A549 (cell line): ENCODE data around the gene GABRR2. TPM values are rescaled to one million over a fixed set of nuclear protein-coding genes. Genes with fewer than 3 reads are reported as not detected.

Source experiments
- ATAC-seq, 2 experiments: fragments of 200-7000 bp in 1 of 2; fragments of >200 bp in 1 of 2; cut with Nextera tagmentation in 1 of 2; cut with Tn5 transposase in 1 of 2; 3 replicates each; pipeline versions ENCODE4 v1.8.0 to v1.9.1; 2018 to 2020; ENCODE audit warnings: mild to moderate bottlenecking in 1 of 2, moderate library complexity in 1 of 2
- CTCF ChIA-PET: fragments of 300-600 bp; sonication (Branson Sonifier 250); formaldehyde crosslinking; extraction: SDS; loops from one replicate; lab custom pipeline; 2021; ENCODE audit warnings: antibody characterized with exemption, inconsistent platforms; lab: Yijun Ruan, JAX
- POLR2A ChIA-PET: fragments of 350-600 bp; formaldehyde crosslinking; extraction: SDS; loops from one replicate; lab custom pipeline; 2021; ENCODE audit warnings: antibody characterized with exemption, inconsistent platforms; lab: Yijun Ruan, JAX
- DNase-seq, 2 experiments: peaks; one replicate each; pipeline versions ENCODE4 v3.0.0 to v3.0.0-alpha.2; 2011 to 2016; ENCODE audit warnings: low read depth in 1 of 2, low spot score in 1 of 2
- FAIRE-seq: peaks from 2 replicates; lab custom pipeline; 2011; peaks lifted over from hg19 to GRCh38; lab: Jason Lieb, UNC
- H3K27ac ChIP-seq, 2 experiments: fragments of >200 bp; sonication (Bioruptor Twin); formaldehyde crosslinking; 3 replicates each; pipeline ENCODE4 v1.5.1; 2016 to 2017
- H3K4me1 ChIP-seq: fragments of >200 bp; sonication (Bioruptor Twin); formaldehyde crosslinking; 3 replicates; pipeline ENCODE4 v1.6.1; 2016
- H3K4me2 ChIP-seq: fragments of >200 bp; sonication (Bioruptor Twin); formaldehyde crosslinking; 3 replicates; pipeline ENCODE4 v1.6.1; 2016
- H3K4me3 ChIP-seq: fragments of >200 bp; sonication (Bioruptor Twin); formaldehyde crosslinking; 3 replicates; pipeline ENCODE4 v1.5.1; 2016
- H3K9me3 ChIP-seq: fragments of >200 bp; sonication (Bioruptor Twin); formaldehyde crosslinking; 3 replicates; pipeline ENCODE4 v1.6.1; 2016
- BHLHE40 ChIP-seq: IDR thresholded peaks from 2 replicates; pipeline ENCODE4 v1.6.1; 2012; ENCODE audit warnings: low read depth, low read length, inconsistent platforms
- CBX8 ChIP-seq: fragments of 200-600 bp; sonication (generic); IDR thresholded peaks from 2 replicates; pipeline ENCODE4 v1.6.1; 2016
- CHD2 ChIP-seq: fragments of 150-350 bp; IDR thresholded peaks from 2 replicates; pipeline ENCODE4 v1.6.1; 2014; ENCODE audit warnings: low read length; ENCODE audit not compliant: partially characterized antibody
- EHF ChIP-seq: fragments of 250-450 bp; sonication (Bioruptor Pico); IDR thresholded peaks from 2 replicates; pipeline ENCODE4 v1.5.0; 2020; ENCODE audit warnings: mild to moderate bottlenecking
- EP300 ChIP-seq, 2 experiments: fragments of >200 bp; sonication (Bioruptor Twin); formaldehyde crosslinking; IDR thresholded peaks; 2 replicates in 1 of 2; 3 replicates in 1 of 2; pipeline ENCODE4 v1.6.1; 2016 to 2017
- ESRRA ChIP-seq: fragments of 150-350 bp; IDR thresholded peaks from 2 replicates; pipeline ENCODE4 v1.6.1; 2014; ENCODE audit warnings: mild to moderate bottlenecking, low read length, borderline replicate concordance
- FOSL2 ChIP-seq, 2 experiments: fragments of 450-650 bp in 1 of 2; fragments of >200 bp in 1 of 2; sonication (Bioruptor Twin) in 1 of 2; formaldehyde crosslinking; IDR thresholded peaks; 2 replicates each; pipeline versions ENCODE4 v1.5.0 to v1.6.1; 2016 to 2020; ENCODE audit warnings: mild to moderate bottlenecking in 1 of 2, moderate library complexity in 1 of 2
- FOXS1 ChIP-seq: fragments of 250-450 bp; sonication (Bioruptor Pico); IDR thresholded peaks from 2 replicates; pipeline ENCODE4 v1.5.0; 2020; ENCODE audit warnings: mild to moderate bottlenecking, moderate library complexity
- GATA3 ChIP-seq: IDR thresholded peaks from 2 replicates; pipeline ENCODE4 v1.6.1; 2012; ENCODE audit warnings: borderline replicate concordance
- HEYL ChIP-seq: fragments of 250-450 bp; sonication (Bioruptor Pico); IDR thresholded peaks from 2 replicates; pipeline ENCODE4 v1.8.0; 2021; ENCODE audit warnings: mild to moderate bottlenecking, moderate library complexity
- HOXB13 ChIP-seq: fragments of 250-450 bp; sonication (Bioruptor Pico); IDR thresholded peaks from 2 replicates; pipeline ENCODE4 v1.5.0; 2020; ENCODE audit warnings: low read depth, mild to moderate bottlenecking, moderate library complexity
- HOXB5 ChIP-seq: fragments of 250-450 bp; sonication (Bioruptor Pico); IDR thresholded peaks from 2 replicates; pipeline ENCODE4 v1.5.0; 2020; ENCODE audit warnings: mild to moderate bottlenecking, moderate library complexity
- JUN ChIP-seq, 2 experiments: fragments of >200 bp; sonication (Bioruptor Twin); formaldehyde crosslinking; IDR thresholded peaks; 2 replicates in 1 of 2; 3 replicates in 1 of 2; pipeline ENCODE4 v1.6.1; 2016 to 2017
- KDM1A ChIP-seq: fragments of 200-600 bp; sonication (generic); IDR thresholded peaks from 2 replicates; pipeline ENCODE4 v1.6.1; 2016; ENCODE audit warnings: low read depth, mild to moderate bottlenecking
- KDM5A ChIP-seq: fragments of 200-600 bp; sonication (generic); IDR thresholded peaks from 2 replicates; pipeline ENCODE4 v1.6.1; 2016; ENCODE audit warnings: antibody characterized with exemption, mild to moderate bottlenecking
- MAZ ChIP-seq: fragments of 150-350 bp; IDR thresholded peaks from 2 replicates; pipeline ENCODE4 v1.6.1; 2014; ENCODE audit warnings: antibody characterized with exemption, low read depth, low read length, borderline replicate concordance
- RARB ChIP-seq: fragments of 250-450 bp; sonication (Bioruptor Pico); IDR thresholded peaks from 2 replicates; pipeline ENCODE4 v1.8.0; 2021; ENCODE audit warnings: mild to moderate bottlenecking, moderate library complexity
- SREBF2 ChIP-seq: fragments of 450-650 bp; IDR thresholded peaks from 2 replicates; pipeline ENCODE4 v1.6.1; 2014; ENCODE audit warnings: mild to moderate bottlenecking, moderate library complexity
- TFCP2L1 ChIP-seq: fragments of 250-450 bp; sonication (Bioruptor Pico); IDR thresholded peaks from 2 replicates; pipeline ENCODE4 v1.5.0; 2021; ENCODE audit warnings: mild to moderate bottlenecking
- ZFP36 ChIP-seq: fragments of 450-650 bp; IDR thresholded peaks from 2 replicates; pipeline ENCODE4 v1.6.1; 2014; ENCODE audit warnings: borderline replicate concordance; ENCODE audit not compliant: partially characterized antibody
- WGBS: methylation state at CpG from one replicate; pipeline ENCODE4 v1.1.6; 2017; ENCODE audit errors: missing lambda C conversion rate; 5-methylcytosine and 5-hydroxymethylcytosine counted together
- polyA plus RNA-seq, 4 experiments: library from polyadenylated mRNA; depleted of rRNA in 3 of 4; stranded (reverse); fragments of >200 nt; fragmentation: RNase III in 1 of 4; extraction: RNeasy Plus Mini Kit Qiagen cat#74134 plus additional on column Dnase treatment in 1 of 4; gene quantifications; 2 replicates in 3 of 4; 3 replicates in 1 of 4; pipeline ENCODE4 v1.2.3, GENCODE V29; 2011 to 2017
- TF ChIP-seq, protein P1 (sequence below): fragments of 250-450 bp; sonication (Bioruptor Pico); IDR thresholded peaks from 2 replicates; pipeline ENCODE4 v1.5.0; 2020; ENCODE audit warnings: low read depth, mild to moderate bottlenecking, moderate library complexity
- TF ChIP-seq, protein P2 (sequence below): fragments of 250-450 bp; sonication (Bioruptor Pico); IDR thresholded peaks from 2 replicates; pipeline ENCODE4 v1.5.0; 2021; ENCODE audit warnings: mild to moderate bottlenecking, moderate library complexity, borderline replicate concordance
- TF ChIP-seq, protein P3 (sequence below): fragments of >200 bp; sonication (Bioruptor Twin); formaldehyde crosslinking; IDR thresholded peaks from 3 replicates; pipeline ENCODE4 v1.5.1; 2016
- TF ChIP-seq, protein P4 (sequence below): IDR thresholded peaks from 2 replicates; pipeline ENCODE4 v1.6.1; 2012; ENCODE audit warnings: low read depth, borderline replicate concordance
- TF ChIP-seq, protein P5 (sequence below): fragments of 150-350 bp; IDR thresholded peaks from 2 replicates; pipeline ENCODE4 v1.6.1; 2014; ENCODE audit warnings: low read depth, mild to moderate bottlenecking, low read length
- TF ChIP-seq, protein P6 (sequence below): IDR thresholded peaks from 2 replicates; pipeline ENCODE4 v1.6.1; 2012
- TF ChIP-seq, protein P7 (sequence below): fragments of 200-600 bp; sonication (generic); IDR thresholded peaks from 2 replicates; pipeline ENCODE4 v1.6.1; 2016; ENCODE audit warnings: antibody characterized with exemption, mild to moderate bottlenecking, moderate library complexity
- TF ChIP-seq, protein P8 (sequence below): fragments of >200 bp; sonication (Bioruptor Twin); formaldehyde crosslinking; IDR thresholded peaks from 3 replicates; pipeline ENCODE4 v1.6.1; 2016

The GABRR2 gene
- polyA plus RNA-seq, 2 of the 4 experiments (the other 2 are of a cell fraction), result 0.08 to 0.09 TPM

DNA sequence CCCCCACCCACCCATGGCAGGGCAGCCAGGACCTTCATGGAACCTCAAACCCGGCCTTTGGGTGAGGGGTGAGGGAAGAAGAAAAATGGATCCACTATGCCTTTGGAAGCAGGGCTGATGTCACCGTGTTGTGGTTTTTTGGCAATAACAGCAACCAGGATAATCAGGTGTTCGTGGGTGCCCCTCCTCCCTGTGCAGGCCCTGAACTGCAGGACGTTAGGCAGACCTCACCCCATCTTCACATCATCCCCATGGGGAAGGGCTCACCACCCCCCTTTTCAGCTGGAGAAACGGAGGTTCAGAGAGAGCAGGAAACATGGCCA, 3.6 kb downstream of the GABRR2 start:
- Histone ChIP-seq H3K4me3 (no peak overlapping the region), H3K27ac (no peak overlapping the region), H3K4me1 (no peaks in the 10 kb centered on the region), H3K9me3 (no peaks in the 10 kb centered on the region), H3K4me2 (no peak overlapping the region)
- POLR2A ChIA-PET, result no interaction called here
- ATAC-seq, result peak; percentile 34 to 74; a peak in 3 of 6 replicates
- TF ChIP-seq RARB (no peak), EHF (no peak), KDM1A (no peak), GATA3 (no peak), EP300 (IDR thresholded peaks at IDR 0.05) (no peak), CBX8 (no peak), BHLHE40 (no peak), ESRRA (no peak), KDM5A (no peak), FOSL2 (IDR thresholded peaks at IDR 0.05) (no peak), FOSL2 (CRISPR knock-in tag; IDR thresholded peaks at IDR 0.05) (no peak), FOXS1 (CRISPR knock-in tag) (no peak), HOXB5 (CRISPR knock-in tag) (no peak), ZFP36 (no peak), MAZ (no peak), SREBF2 (no peak)
- TF ChIP-seq, protein P1, sequence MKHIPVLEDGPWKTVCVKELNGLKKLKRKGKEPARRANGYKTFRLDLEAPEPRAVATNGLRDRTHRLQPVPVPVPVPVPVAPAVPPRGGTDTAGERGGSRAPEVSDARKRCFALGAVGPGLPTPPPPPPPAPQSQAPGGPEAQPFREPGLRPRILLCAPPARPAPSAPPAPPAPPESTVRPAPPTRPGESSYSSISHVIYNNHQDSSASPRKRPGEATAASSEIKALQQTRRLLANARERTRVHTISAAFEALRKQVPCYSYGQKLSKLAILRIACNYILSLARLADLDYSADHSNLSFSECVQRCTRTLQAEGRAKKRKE (CRISPR knock-in tag), result no peak
- TF ChIP-seq, protein P2, sequence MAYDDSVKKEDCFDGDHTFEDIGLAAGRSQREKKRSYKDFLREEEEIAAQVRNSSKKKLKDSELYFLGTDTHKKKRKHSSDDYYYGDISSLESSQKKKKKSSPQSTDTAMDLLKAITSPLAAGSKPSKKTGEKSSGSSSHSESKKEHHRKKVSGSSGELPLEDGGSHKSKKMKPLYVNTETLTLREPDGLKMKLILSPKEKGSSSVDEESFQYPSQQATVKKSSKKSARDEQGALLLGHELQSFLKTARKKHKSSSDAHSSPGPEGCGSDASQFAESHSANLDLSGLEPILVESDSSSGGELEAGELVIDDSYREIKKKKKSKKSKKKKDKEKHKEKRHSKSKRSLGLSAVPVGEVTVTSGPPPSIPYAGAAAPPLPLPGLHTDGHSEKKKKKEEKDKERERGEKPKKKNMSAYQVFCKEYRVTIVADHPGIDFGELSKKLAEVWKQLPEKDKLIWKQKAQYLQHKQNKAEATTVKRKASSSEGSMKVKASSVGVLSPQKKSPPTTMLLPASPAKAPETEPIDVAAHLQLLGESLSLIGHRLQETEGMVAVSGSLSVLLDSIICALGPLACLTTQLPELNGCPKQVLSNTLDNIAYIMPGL, result no peak
- TF ChIP-seq, protein P3, sequence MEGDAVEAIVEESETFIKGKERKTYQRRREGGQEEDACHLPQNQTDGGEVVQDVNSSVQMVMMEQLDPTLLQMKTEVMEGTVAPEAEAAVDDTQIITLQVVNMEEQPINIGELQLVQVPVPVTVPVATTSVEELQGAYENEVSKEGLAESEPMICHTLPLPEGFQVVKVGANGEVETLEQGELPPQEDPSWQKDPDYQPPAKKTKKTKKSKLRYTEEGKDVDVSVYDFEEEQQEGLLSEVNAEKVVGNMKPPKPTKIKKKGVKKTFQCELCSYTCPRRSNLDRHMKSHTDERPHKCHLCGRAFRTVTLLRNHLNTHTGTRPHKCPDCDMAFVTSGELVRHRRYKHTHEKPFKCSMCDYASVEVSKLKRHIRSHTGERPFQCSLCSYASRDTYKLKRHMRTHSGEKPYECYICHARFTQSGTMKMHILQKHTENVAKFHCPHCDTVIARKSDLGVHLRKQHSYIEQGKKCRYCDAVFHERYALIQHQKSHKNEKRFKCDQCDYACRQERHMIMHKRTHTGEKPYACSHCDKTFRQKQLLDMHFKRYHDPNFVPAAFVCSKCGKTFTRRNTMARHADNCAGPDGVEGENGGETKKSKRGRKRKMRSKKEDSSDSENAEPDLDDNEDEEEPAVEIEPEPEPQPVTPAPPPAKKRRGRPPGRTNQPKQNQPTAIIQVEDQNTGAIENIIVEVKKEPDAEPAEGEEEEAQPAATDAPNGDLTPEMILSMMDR, result no peak; the same call in 2 of the 3 replicates
- TF ChIP-seq, protein P4, sequence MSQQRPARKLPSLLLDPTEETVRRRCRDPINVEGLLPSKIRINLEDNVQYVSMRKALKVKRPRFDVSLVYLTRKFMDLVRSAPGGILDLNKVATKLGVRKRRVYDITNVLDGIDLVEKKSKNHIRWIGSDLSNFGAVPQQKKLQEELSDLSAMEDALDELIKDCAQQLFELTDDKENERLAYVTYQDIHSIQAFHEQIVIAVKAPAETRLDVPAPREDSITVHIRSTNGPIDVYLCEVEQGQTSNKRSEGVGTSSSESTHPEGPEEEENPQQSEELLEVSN, result no peak
- TF ChIP-seq, protein P5, sequence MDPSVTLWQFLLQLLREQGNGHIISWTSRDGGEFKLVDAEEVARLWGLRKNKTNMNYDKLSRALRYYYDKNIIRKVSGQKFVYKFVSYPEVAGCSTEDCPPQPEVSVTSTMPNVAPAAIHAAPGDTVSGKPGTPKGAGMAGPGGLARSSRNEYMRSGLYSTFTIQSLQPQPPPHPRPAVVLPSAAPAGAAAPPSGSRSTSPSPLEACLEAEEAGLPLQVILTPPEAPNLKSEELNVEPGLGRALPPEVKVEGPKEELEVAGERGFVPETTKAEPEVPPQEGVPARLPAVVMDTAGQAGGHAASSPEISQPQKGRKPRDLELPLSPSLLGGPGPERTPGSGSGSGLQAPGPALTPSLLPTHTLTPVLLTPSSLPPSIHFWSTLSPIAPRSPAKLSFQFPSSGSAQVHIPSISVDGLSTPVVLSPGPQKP, result no peak
- WGBS, result 28% methylated on average over 4 of the region's 5 CpGs
- no peak for FAIRE-seq
- CTCF ChIA-PET, result interaction anchor here (0.5 to 3.4 kb wide), 15 partner anchors 9 to 329 kb away, joined by 3 to 18 read pairs (median 5); partner anchors contain the start of gene UBE2J1
- DNase-seq, result no peak

DNA sequence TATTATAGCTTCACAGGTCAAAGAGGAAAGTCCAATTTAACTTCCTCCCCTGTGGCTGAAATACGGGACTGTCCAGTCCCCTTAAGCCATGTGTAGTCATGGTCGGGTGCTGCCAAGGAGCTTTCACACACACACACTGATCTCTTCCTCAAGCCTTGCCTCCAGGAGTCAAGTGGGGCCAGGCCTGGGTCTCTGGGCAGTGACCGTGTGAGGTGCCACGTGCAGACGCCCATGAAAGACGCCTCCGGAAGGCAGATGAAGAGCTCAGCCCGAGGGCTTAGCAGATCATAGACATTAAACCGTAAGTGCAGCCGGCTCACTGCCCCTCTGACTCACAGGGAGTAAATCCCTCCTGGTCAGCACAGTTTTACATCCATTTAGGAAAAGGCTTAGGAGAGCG, 4.2 kb downstream of the GABRR2 start:
- WGBS, result 51% methylated on average over 5 of the region's 11 CpGs
- no peaks in the 10 kb centered on the region for H3K4me1 ChIP-seq
- ATAC-seq (no peak; a peak in 1 of 6 replicates), FAIRE-seq (no peak), DNase-seq (no peak)
- ChIA-PET CTCF (interaction anchor here (0.5 to 3.4 kb wide), 15 partner anchors 9 to 328 kb away, joined by 3 to 18 read pairs (median 5); partner anchors contain the start of gene UBE2J1), POLR2A (interaction anchor here (0.5 kb wide), 1 partner anchor 46 kb away, joined by 5 read pairs; no protein-coding TSS in a partner anchor)
- no peak overlapping the region for H3K4me3 ChIP-seq
- H3K27ac ChIP-seq, result no peak overlapping the region
- H3K9me3 ChIP-seq, result no peaks in the 10 kb centered on the region
- no peak overlapping the region for H3K4me2 ChIP-seq
- TF ChIP-seq JUN (IDR thresholded peaks at IDR 0.05), result no peak
- TF ChIP-seq, protein P6, sequence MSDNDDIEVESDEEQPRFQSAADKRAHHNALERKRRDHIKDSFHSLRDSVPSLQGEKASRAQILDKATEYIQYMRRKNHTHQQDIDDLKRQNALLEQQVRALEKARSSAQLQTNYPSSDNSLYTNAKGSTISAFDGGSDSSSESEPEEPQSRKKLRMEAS, result no peak
- TF ChIP-seq, protein P7, sequence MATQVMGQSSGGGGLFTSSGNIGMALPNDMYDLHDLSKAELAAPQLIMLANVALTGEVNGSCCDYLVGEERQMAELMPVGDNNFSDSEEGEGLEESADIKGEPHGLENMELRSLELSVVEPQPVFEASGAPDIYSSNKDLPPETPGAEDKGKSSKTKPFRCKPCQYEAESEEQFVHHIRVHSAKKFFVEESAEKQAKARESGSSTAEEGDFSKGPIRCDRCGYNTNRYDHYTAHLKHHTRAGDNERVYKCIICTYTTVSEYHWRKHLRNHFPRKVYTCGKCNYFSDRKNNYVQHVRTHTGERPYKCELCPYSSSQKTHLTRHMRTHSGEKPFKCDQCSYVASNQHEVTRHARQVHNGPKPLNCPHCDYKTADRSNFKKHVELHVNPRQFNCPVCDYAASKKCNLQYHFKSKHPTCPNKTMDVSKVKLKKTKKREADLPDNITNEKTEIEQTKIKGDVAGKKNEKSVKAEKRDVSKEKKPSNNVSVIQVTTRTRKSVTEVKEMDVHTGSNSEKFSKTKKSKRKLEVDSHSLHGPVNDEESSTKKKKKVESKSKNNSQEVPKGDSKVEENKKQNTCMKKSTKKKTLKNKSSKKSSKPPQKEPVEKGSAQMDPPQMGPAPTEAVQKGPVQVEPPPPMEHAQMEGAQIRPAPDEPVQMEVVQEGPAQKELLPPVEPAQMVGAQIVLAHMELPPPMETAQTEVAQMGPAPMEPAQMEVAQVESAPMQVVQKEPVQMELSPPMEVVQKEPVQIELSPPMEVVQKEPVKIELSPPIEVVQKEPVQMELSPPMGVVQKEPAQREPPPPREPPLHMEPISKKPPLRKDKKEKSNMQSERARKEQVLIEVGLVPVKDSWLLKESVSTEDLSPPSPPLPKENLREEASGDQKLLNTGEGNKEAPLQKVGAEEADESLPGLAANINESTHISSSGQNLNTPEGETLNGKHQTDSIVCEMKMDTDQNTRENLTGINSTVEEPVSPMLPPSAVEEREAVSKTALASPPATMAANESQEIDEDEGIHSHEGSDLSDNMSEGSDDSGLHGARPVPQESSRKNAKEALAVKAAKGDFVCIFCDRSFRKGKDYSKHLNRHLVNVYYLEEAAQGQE, result no peak
- TF ChIP-seq, protein P8, sequence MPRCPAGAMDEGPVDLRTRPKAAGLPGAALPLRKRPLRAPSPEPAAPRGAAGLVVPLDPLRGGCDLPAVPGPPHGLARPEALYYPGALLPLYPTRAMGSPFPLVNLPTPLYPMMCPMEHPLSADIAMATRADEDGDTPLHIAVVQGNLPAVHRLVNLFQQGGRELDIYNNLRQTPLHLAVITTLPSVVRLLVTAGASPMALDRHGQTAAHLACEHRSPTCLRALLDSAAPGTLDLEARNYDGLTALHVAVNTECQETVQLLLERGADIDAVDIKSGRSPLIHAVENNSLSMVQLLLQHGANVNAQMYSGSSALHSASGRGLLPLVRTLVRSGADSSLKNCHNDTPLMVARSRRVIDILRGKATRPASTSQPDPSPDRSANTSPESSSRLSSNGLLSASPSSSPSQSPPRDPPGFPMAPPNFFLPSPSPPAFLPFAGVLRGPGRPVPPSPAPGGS, result no peak
- TF ChIP-seq FOXS1 (CRISPR knock-in tag), result no peak
- no peak for TF ChIP-seq HOXB13
- no peak for TF ChIP-seq CHD2
- no peak for TF ChIP-seq TFCP2L1 (CRISPR knock-in tag)
- TF ChIP-seq HEYL (CRISPR knock-in tag), result no peak
